Activated B cell treated with CpG ODN at 0.5 μM for 24 hours (primary cell): Measurements from ENCODE around the gene MB. TPM values are rescaled to one million over a fixed set of nuclear protein-coding genes. Genes with fewer than 3 reads are reported as not detected.

Experiments
- ATAC-seq: fragments of 200-7000 bp; cut with Tn5 transposase; one replicate; pipeline ENCODE4 v1.10.0; 2021; ENCODE audit warnings: low read depth, mild to moderate bottlenecking, moderate library complexity
- CTCF ChIA-PET: fragments of 350-600 bp; sonication (Branson Sonifier 250); formaldehyde crosslinking; loops from one replicate; lab custom pipeline; 2021; ENCODE audit warnings: antibody characterized with exemption; lab: Charles Lee
- POLR2A ChIA-PET: fragments of 350-600 bp; sonication (Branson Sonifier 250); formaldehyde crosslinking; loops from one replicate; lab custom pipeline; 2021; ENCODE audit warnings: antibody characterized with exemption; lab: Charles Lee
- DNase-seq: peaks from one replicate; pipeline ENCODE4 v3.0.0; 2022
- H3K27ac Mint-ChIP-seq: one replicate; pipeline ENCODE4 v1.8.0; 2020; ENCODE audit warnings: mixed read lengths
- H3K27me3 Mint-ChIP-seq: one replicate; pipeline ENCODE4 v1.8.0; 2021; ENCODE audit warnings: mixed read lengths
- H3K36me3 Mint-ChIP-seq: one replicate; pipeline ENCODE4 v1.8.0; 2021; ENCODE audit warnings: low read depth, mixed read lengths
- H3K4me1 Mint-ChIP-seq: one replicate; pipeline ENCODE4 v1.8.0; 2021; ENCODE audit warnings: mixed read lengths
- H3K4me3 Mint-ChIP-seq: one replicate; pipeline ENCODE4 v1.8.0; 2020; ENCODE audit warnings: mild to moderate bottlenecking, mixed read lengths
- H3K9me3 Mint-ChIP-seq: one replicate; pipeline ENCODE4 v1.8.0; 2020; ENCODE audit warnings: mixed read lengths
- intact Hi-C: fragments of 100-400 bp; cut with micrococcal nuclease; formaldehyde crosslinking; loops from one replicate; pipeline ENCODE4 v1.15.1; 2024
- total RNA-seq: library from RNA; stranded (reverse); gene quantifications from 2 replicates; pipeline ENCODE4 v1.2.3, GENCODE V29; 2022
- TF ChIP-seq, protein P1 (sequence below): fragments of 200-600 bp; IDR thresholded peaks from one replicate; pipeline ENCODE4 v1.8.0; 2022; ENCODE audit warnings: antibody characterized with exemption, mild to moderate bottlenecking

MB gene
- total RNA-seq, 1 donor from 2014 or later, result not detected

DNA sequence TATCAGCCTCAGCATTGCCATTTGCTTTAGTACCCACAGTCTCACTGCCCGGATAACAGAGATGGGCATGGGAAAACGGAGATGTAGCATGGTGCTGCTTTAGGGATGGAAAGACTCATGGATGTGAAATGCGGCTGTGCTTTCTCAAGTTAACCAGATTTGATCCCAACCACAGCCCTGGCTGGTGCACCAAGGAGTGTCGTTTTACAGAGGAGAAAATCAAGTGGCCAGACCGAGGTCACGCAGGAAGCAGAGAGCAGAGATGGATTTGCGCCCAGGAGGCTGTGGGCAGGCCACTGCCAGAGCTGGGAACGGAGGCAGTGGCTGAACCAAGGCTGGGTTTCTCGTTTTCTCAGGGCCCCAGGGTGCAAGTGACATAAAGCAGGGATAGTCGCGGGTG lies 9.0 kb downstream of the MB start:
- CTCF ChIA-PET, result no interaction called here
- intact Hi-C loops, result no loop called here
- POLR2A ChIA-PET, result no interaction called here
- H3K27ac Mint-ChIP-seq, result no peak overlapping the region
- H3K36me3 Mint-ChIP-seq, result no peaks in the 10 kb centered on the region
- no peaks in the 10 kb centered on the region for H3K9me3 Mint-ChIP-seq
- TF ChIP-seq, protein P1, sequence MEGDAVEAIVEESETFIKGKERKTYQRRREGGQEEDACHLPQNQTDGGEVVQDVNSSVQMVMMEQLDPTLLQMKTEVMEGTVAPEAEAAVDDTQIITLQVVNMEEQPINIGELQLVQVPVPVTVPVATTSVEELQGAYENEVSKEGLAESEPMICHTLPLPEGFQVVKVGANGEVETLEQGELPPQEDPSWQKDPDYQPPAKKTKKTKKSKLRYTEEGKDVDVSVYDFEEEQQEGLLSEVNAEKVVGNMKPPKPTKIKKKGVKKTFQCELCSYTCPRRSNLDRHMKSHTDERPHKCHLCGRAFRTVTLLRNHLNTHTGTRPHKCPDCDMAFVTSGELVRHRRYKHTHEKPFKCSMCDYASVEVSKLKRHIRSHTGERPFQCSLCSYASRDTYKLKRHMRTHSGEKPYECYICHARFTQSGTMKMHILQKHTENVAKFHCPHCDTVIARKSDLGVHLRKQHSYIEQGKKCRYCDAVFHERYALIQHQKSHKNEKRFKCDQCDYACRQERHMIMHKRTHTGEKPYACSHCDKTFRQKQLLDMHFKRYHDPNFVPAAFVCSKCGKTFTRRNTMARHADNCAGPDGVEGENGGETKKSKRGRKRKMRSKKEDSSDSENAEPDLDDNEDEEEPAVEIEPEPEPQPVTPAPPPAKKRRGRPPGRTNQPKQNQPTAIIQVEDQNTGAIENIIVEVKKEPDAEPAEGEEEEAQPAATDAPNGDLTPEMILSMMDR, result no peak
- H3K27me3 Mint-ChIP-seq, result peaks cover 29% of the 10 kb centered on the region
- no peak overlapping the region for H3K4me3 Mint-ChIP-seq
- no peak for DNase-seq
- peaks cover 15% of the 10 kb centered on the region for H3K4me1 Mint-ChIP-seq
- no peak for ATAC-seq

DNA sequence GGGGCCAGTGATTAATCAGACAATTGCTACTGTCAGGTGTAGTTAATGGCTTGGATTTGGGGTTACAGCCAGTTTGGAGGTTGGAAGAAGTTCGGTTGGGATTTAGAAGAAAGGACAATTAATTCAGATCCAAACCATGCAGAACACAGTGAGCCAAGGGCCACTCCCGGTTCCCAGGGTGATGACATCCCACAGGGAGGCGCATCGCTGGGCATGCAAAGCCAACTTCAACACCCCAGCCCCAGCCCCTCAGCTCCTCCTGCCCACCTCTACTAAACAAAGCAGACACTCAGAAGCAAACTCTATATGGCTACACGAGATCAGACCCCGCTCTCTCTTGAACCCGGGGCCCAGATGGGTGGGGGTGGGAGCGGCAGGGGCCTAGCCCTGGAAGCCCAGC lies 10.2 kb downstream of the MB start:
- peaks cover 9% of the 10 kb centered on the region for H3K4me1 Mint-ChIP-seq
- TF ChIP-seq, protein P1, result no peak
- H3K9me3 Mint-ChIP-seq, result no peaks in the 10 kb centered on the region
- H3K27me3 Mint-ChIP-seq, result peaks cover 29% of the 10 kb centered on the region
- no peak overlapping the region for H3K27ac Mint-ChIP-seq
- ChIA-PET CTCF (no interaction called here), POLR2A (no interaction called here)
- H3K36me3 Mint-ChIP-seq, result no peaks in the 10 kb centered on the region
- intact Hi-C loops, result no loop called here
- no peak overlapping the region for H3K4me3 Mint-ChIP-seq
- ATAC-seq (no peak), DNase-seq (no peak)

DNA sequence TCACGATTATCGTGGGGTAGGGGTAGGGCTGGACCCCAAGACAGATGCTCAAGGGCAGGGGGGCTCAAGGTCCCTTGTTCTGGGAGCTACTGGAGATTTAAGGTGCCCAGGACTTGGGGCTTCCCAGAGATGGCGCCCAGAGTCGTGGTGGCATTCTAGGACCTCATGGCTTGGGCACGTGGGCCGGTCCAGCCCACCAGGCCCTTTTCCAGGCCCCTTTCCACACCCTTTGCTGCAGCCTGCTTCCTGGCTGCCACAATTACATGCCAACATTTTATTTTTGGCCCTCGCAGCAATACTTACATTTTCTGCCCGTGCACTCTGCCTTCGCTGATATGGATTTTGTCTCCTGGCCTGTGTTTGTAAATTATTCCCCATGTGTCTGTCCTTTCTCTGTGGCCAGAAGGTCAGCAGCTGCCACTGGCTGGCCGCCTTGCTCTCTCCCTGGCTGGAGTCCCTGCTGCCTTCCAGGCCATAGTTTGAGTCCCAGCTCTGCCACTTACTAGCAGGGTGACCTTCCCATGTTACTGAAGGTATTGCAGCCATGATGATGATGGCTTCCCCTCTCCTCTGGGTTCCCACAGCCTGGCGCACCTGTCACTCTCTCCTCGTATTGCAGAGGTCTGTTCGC lies 11.2 kb downstream of the MB start:
- Mint-ChIP-seq H3K27me3 (peaks cover 29% of the 10 kb centered on the region), H3K4me3 (no peak overlapping the region), H3K9me3 (no peaks in the 10 kb centered on the region), H3K36me3 (no peaks in the 10 kb centered on the region), H3K27ac (no peak overlapping the region), H3K4me1 (no peaks in the 10 kb centered on the region)
- ATAC-seq (no peak), DNase-seq (no peak)
- POLR2A ChIA-PET, result no interaction called here
- TF ChIP-seq, protein P1, result no peak
- intact Hi-C loops, result no loop called here
- CTCF ChIA-PET, result no interaction called here

DNA sequence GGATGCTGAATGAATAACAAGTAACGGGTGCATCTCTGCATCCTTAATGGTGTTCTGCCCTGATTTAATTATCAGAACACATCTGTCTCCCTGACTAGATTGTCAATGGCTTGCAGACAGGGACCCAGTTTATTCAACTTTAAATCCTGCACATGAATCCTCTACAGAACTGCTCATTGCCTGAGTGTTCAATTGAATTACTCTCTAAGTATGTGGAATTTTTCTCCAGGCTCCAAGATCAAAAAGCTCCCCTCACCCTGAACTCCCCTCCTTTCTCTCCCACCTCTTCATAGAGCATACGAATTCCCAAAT lies 11.8 kb downstream of the MB start:
- H3K4me1 Mint-ChIP-seq, result no peaks in the 10 kb centered on the region
- DNase-seq (no peak), ATAC-seq (no peak)
- TF ChIP-seq, protein P1, result no peak
- H3K9me3 Mint-ChIP-seq, result no peaks in the 10 kb centered on the region
- POLR2A ChIA-PET, result no interaction called here
- H3K36me3 Mint-ChIP-seq, result no peaks in the 10 kb centered on the region
- intact Hi-C loops, result no loop called here
- CTCF ChIA-PET, result no interaction called here
- H3K27ac Mint-ChIP-seq, result no peak overlapping the region
- peaks cover 29% of the 10 kb centered on the region for H3K27me3 Mint-ChIP-seq
- H3K4me3 Mint-ChIP-seq, result no peak overlapping the region

DNA sequence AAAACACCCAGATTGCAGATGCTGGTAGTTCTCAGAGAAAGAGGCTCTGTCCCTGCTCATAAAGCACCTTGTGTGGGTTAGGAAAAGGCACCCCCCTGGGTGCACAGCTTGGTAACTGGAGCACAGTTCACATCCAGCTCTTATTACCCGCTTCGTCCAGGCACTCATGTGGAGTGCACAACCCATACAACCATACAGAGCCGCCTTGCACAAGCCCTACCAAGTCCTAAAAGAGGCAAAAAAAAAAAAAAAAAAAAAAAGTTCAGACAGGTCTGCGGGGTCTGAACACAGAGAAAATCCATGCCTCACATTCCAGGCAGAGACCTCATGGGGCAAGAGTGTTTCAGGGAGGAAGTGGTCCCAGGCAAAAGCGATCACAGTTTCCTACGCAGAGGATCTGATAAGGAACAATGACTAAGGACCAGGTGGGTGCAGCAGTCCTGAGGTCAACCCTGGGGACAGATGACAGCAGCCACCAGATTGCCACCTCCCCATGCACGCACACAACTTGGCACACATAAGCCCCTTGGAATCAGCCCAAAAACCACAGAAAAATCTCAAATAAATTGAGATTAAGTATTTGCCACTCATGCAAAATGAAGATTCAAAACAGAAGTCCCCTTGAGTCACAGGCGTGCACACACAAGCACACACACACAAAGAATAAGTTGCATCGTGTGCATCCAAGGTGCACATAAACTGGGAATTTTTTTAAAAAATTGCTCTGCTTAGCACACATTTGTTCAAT lies 12.3 kb downstream of the MB start:
- TF ChIP-seq, protein P1, result no peak
- Mint-ChIP-seq H3K27ac (no peak overlapping the region), H3K36me3 (no peaks in the 10 kb centered on the region), H3K27me3 (peaks cover 27% of the 10 kb centered on the region), H3K9me3 (no peaks in the 10 kb centered on the region), H3K4me3 (no peak overlapping the region), H3K4me1 (no peaks in the 10 kb centered on the region)
- no peak for ATAC-seq
- ChIA-PET POLR2A (no interaction called here), CTCF (no interaction called here)
- intact Hi-C loops, result no loop called here
- no peak for DNase-seq
